Measurements from ENCODE around the gene TXK.

Gene TXK

DNA sequence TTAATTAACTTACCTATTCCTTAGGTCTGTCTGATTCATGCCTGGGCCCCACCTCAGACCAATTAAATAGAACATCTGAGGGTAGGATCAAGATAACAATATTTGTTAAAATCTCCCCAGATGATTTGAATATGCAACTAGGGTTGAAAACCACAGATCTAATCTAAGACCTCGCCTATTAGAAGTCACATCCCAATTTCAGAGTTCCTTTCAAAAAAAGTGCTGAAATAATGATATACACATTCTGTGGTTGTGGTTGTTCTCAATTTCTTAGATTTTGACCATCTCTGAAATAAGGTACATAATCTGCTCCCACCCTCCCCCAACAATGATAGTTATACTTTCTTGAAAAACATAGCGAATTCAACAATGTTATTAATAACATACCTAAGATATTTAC lies 89.8 kb downstream of the TXK start:
- TF ChIP-seq, protein P1, sequence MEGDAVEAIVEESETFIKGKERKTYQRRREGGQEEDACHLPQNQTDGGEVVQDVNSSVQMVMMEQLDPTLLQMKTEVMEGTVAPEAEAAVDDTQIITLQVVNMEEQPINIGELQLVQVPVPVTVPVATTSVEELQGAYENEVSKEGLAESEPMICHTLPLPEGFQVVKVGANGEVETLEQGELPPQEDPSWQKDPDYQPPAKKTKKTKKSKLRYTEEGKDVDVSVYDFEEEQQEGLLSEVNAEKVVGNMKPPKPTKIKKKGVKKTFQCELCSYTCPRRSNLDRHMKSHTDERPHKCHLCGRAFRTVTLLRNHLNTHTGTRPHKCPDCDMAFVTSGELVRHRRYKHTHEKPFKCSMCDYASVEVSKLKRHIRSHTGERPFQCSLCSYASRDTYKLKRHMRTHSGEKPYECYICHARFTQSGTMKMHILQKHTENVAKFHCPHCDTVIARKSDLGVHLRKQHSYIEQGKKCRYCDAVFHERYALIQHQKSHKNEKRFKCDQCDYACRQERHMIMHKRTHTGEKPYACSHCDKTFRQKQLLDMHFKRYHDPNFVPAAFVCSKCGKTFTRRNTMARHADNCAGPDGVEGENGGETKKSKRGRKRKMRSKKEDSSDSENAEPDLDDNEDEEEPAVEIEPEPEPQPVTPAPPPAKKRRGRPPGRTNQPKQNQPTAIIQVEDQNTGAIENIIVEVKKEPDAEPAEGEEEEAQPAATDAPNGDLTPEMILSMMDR (IDR thresholded peaks at IDR 0.05; ENCODE audit: low read depth, low read length), result no peak
- Histone ChIP-seq H3K9me3 (no peaks in the 10 kb centered on the region), H3K4me3 (ENCODE audit: low read depth, low read length) (no peak overlapping the region), H3K27me3 (0 out of 2 replicates have a peak, but pooled peaks cover 8% of the 10 kb centered on the region), H3K4me1 (no peaks in the 10 kb centered on the region), H3K36me3 (no peaks in the 10 kb centered on the region)
- no peak for DNase-seq

DNA sequence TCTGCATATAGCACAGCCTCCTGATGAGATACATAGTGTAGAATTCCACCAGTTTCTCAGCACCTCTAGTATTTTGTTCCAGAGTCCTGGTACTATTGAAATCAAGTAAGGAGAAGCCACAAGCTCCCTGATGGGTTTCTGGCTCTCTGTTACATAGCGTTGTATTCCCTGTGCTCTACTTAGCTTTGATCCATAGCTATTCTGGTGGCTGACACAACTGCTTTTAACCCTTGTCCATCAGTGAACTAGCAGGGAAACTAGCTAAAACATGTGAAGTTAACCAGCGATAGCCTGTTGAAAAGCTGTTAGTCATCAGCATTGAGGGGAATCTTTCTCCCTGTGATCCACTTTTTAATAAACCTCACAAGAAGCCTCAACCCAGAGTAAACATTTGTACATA lies 90.5 kb downstream of the TXK start:
- H3K4me3 ChIP-seq (ENCODE audit: low read depth, low read length), result no peak overlapping the region
- TF ChIP-seq, protein P1 (IDR thresholded peaks at IDR 0.05; ENCODE audit: low read depth, low read length), result no peak
- no peaks in the 10 kb centered on the region for H3K9me3 ChIP-seq
- H3K36me3 ChIP-seq, result no peaks in the 10 kb centered on the region
- no peaks in the 10 kb centered on the region for H3K4me1 ChIP-seq
- 0 out of 2 replicates have a peak, but pooled peaks cover 8% of the 10 kb centered on the region for H3K27me3 ChIP-seq
- DNase-seq, result no peak

DNA sequence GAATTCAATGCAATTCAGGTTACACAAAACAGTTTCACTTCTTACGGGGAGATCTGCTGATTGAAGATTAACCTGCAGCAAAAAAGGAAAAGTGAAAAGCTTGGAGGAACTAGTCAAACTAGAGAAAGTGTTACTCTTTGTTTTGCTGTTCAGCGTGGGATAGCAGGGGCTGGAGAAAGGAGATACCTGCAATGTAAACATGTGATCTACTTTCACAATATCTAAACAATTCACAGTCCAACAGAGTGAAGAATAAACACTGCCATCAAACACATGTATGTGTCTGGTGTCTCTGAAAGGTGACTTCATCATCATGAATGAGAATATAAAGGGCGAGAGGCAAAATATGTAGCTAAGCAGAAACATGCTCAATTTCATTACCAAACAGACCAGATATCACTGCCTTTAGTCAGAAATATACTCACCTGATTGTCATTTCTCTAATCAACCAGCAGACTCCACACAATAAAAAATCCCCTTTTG lies 91.0 kb downstream of the TXK start:
- TF ChIP-seq, protein P1 (IDR thresholded peaks at IDR 0.05; ENCODE audit: low read depth, low read length), result no peak
- DNase-seq, result no peak
- Histone ChIP-seq H3K4me1 (no peaks in the 10 kb centered on the region), H3K4me3 (ENCODE audit: low read depth, low read length) (no peak overlapping the region), H3K9me3 (no peaks in the 10 kb centered on the region), H3K27me3 (0 out of 2 replicates have a peak, but pooled peaks cover 8% of the 10 kb centered on the region), H3K36me3 (no peaks in the 10 kb centered on the region)

DNA sequence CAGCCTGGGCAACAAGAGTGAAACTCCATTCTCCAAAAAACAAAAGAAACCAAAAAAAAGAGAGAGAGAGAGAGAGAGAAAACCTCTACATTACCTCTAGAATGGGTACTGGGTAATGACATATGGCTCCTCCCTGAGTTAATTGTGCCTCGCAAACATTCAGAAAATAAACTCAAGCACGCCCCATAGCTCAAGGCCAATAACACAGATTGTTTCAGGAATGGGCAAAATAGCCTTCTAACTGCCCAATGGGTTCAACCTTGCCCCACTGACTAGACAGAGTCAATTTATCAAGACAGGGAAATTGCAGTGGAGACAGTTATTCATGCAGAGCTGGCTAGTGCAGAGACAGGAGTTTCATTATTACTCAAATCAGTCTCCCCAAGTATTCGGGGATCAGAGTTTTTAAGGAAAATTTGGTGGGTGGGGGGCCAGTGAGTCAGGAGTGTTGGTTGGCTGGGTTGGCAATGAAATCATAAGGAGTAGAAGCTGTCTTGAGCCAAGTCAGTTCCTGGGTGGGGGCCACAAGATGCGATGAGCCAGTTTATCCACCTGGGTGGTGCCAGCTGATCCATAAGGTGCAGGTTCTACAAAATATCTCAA lies 92.4 kb downstream of the TXK start:
- TF ChIP-seq, protein P1 (IDR thresholded peaks at IDR 0.05; ENCODE audit: low read depth, low read length), result no peak
- Histone ChIP-seq H3K27me3 (0 out of 2 replicates have a peak, but pooled peaks cover 8% of the 10 kb centered on the region), H3K9me3 (no peaks in the 10 kb centered on the region), H3K4me3 (ENCODE audit: low read depth, low read length) (no peak overlapping the region), H3K4me1 (no peaks in the 10 kb centered on the region), H3K36me3 (no peaks in the 10 kb centered on the region)
- DNase-seq, result no peak

DNA sequence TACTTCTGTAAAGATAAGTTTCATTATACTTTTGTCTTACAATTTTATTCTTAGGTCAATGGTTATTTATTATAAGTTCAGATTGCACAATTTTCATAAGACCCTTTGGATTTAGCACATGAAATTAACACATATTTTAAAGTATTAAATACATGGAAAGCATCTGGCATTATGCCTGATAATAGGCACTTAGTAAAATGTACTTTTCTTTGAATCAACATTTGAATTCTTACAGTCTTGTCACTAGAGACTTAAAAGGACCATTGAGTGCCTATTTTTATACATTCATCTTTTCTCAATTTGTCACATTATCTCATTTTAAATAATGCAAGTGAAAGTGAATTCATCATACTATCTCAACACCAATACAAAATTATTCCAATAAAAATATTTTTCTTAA lies 94.5 kb downstream of the TXK start:
- no peaks in the 10 kb centered on the region for H3K4me1 ChIP-seq
- TF ChIP-seq, protein P1 (IDR thresholded peaks at IDR 0.05; ENCODE audit: low read depth, low read length), result no peak

DNA sequence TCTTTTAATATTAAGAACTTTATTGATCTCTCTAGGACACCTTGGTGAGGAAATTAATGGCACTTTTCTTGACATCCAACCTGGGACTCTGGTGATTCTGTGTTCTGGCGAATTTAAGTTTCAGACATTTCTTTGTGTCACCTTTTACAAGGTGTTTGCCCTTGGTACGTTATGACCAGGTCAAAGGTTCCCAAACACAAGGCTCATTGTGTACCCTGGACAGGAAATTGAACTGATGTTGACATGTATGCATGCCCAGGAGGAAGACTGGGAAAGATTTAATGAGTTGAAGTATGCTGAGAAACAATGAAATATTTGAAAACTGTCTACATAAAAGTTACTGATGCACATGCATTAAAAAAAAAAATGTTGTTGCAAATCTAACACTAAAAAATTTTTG lies 95.4 kb downstream of the TXK start:
- no peak for DNase-seq
- Histone ChIP-seq H3K27me3 (0 out of 2 replicates have a peak, but pooled peaks cover 3% of the 10 kb centered on the region), H3K36me3 (no peaks in the 10 kb centered on the region), H3K9me3 (no peaks in the 10 kb centered on the region), H3K4me3 (ENCODE audit: low read depth, low read length) (no peak overlapping the region), H3K4me1 (no peaks in the 10 kb centered on the region)
- TF ChIP-seq, protein P1 (IDR thresholded peaks at IDR 0.05; ENCODE audit: low read depth, low read length), result no peak

More for the DNA sequence above, 94.5 kb downstream of the TXK start:
- H3K9me3 ChIP-seq, result no peaks in the 10 kb centered on the region
- no peak for DNase-seq
- H3K4me3 ChIP-seq (ENCODE audit: low read depth, low read length), result no peak overlapping the region
- 0 out of 2 replicates have a peak, but pooled peaks cover 3% of the 10 kb centered on the region for H3K27me3 ChIP-seq
- no peaks in the 10 kb centered on the region for H3K36me3 ChIP-seq
